Body of pancreas (tissue), 4 donors: ENCODE measurements around the gene ADRA2C. TPM values are rescaled to one million over a fixed set of nuclear protein-coding genes. Genes with fewer than 3 reads are reported as not detected.

Experiments used
- ATAC-seq: fragments of 150-250 bp; one replicate; pipeline ENCODE4 v1.9.1; 2016
- DNase-seq, 4 donors: peaks; one replicate each; pipeline ENCODE4 v3.0.0-alpha.2; 2019
- H3K27ac ChIP-seq, 4 donors: fragments of 200-600 bp; sonication (generic); 1 replicate in 3 of 4; 2 replicates in 1 of 4; pipeline versions ENCODE4 v1.5.1 to v1.6.1; 2016 to 2019; ENCODE audit warnings: mild to moderate bottlenecking in 1 of 4, mixed read lengths in 1 of 4, moderate library complexity in 1 of 4
- H3K27me3 ChIP-seq, 2 donors: fragments of 200-600 bp; sonication (generic); one replicate each; pipeline ENCODE4 v1.6.0; 2016; ENCODE audit warnings: mild to moderate bottlenecking in 1 of 2
- H3K36me3 ChIP-seq, 2 donors: fragments of 200-600 bp; sonication (generic); replicated peaks in 1 of 2; 2 replicates each; pipeline ENCODE4 v1.5.1; 2016; ENCODE audit warnings: low read depth in 2 of 2; ENCODE audit not compliant: insufficient read depth in 1 of 2
- H3K4me1 ChIP-seq: fragments of 200-600 bp; sonication (generic); one replicate; pipeline ENCODE4 v1.6.0; 2016
- H3K4me3 ChIP-seq, 2 donors: fragments of 200-600 bp; sonication (generic); 1 replicate in 1 of 2; 2 replicates in 1 of 2; pipeline ENCODE4 v1.5.1; 2016 to 2019
- H3K9me3 ChIP-seq, 3 donors: fragments of 200-600 bp; sonication (generic); 1 replicate in 2 of 3; 2 replicates in 1 of 3; pipeline ENCODE4 v1.5.1; 2016
- POLR2A ChIP-seq, 3 donors: fragments of 450-650 bp; IDR thresholded peaks; one replicate each; pipeline ENCODE4 v1.6.1; 2016; ENCODE audit warnings: antibody characterized with exemption in 3 of 3, mild to moderate bottlenecking in 2 of 3
- WGBS, 2 donors: methylation state at CpG; one replicate each; pipeline ENCODE4 v1.1.5; 2017; 5-methylcytosine and 5-hydroxymethylcytosine counted together
- intact Hi-C: fragments of 100-400 bp; cut with DNase I; formaldehyde crosslinking; loops from one replicate; pipeline ENCODE4 v1.15.1; 2023
- total RNA-seq, 2 donors: library from RNA; depleted of rRNA; stranded (reverse); fragments of >200 nt; gene quantifications; one replicate each; pipeline ENCODE4 v1.1.0, GENCODE V29; 2016
- TF ChIP-seq, protein P1 (sequence below), 7 experiments: fragments of 450-650 bp in 4 of 7; fragments of 200-600 bp in 3 of 7; sonication (generic) in 3 of 7; IDR thresholded peaks; one replicate each; pipeline ENCODE4 v1.5.1; 2016 to 2019; ENCODE audit warnings: antibody characterized with exemption in 7 of 7

ADRA2C gene
- total RNA-seq, 2 donors from 2014 or later: 6.7 to 10.5 TPM

GRCh38 chr4:3780347-3781171, 14.4 kb downstream of the ADRA2C start:
- ATAC-seq (peak; percentile 61), DNase-seq (peak; percentile 21 to 58 (median 50))
- peaks cover 0 to 12% of the 10 kb centered on the region in 2 donors for H3K27me3 ChIP-seq

GRCh38 chr4:3781193-3781886, 15.2 kb downstream of the ADRA2C start:
- no peak for TF ChIP-seq POLR2A (IDR thresholded peaks at IDR 0.05)
- WGBS, 2 donors: 70 to 75% methylated on average over 16 to 19 of the region's 19 CpGs
- DNase-seq: no peak
- no peak for ATAC-seq
- peaks cover 52% of the 10 kb centered on the region for H3K4me1 ChIP-seq
- peaks cover 0 to 12% of the 10 kb centered on the region in 2 donors for H3K27me3 ChIP-seq
- no peaks in the 10 kb centered on the region for H3K9me3 ChIP-seq
- H3K27ac ChIP-seq: no peak overlapping the region
- no peak overlapping the region for H3K4me3 ChIP-seq
- H3K36me3 ChIP-seq: no peaks in the 10 kb centered on the region
- intact Hi-C loops: no loop called here

More at GRCh38 chr4:3780347-3781171, 14.4 kb downstream of the ADRA2C start:
- no peak overlapping the region for H3K4me3 ChIP-seq
- H3K9me3 ChIP-seq: no peaks in the 10 kb centered on the region
- H3K27ac ChIP-seq: peak overlapping the region in 1 of 4 donors; percentile 38
- WGBS, 2 donors: 44 to 67% methylated on average over 9 to 21 of the region's 21 CpGs
- no peaks in the 10 kb centered on the region for H3K36me3 ChIP-seq
- TF ChIP-seq, protein P1, sequence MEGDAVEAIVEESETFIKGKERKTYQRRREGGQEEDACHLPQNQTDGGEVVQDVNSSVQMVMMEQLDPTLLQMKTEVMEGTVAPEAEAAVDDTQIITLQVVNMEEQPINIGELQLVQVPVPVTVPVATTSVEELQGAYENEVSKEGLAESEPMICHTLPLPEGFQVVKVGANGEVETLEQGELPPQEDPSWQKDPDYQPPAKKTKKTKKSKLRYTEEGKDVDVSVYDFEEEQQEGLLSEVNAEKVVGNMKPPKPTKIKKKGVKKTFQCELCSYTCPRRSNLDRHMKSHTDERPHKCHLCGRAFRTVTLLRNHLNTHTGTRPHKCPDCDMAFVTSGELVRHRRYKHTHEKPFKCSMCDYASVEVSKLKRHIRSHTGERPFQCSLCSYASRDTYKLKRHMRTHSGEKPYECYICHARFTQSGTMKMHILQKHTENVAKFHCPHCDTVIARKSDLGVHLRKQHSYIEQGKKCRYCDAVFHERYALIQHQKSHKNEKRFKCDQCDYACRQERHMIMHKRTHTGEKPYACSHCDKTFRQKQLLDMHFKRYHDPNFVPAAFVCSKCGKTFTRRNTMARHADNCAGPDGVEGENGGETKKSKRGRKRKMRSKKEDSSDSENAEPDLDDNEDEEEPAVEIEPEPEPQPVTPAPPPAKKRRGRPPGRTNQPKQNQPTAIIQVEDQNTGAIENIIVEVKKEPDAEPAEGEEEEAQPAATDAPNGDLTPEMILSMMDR (IDR thresholded peaks at IDR 0.05): no peak
- TF ChIP-seq POLR2A (IDR thresholded peaks at IDR 0.05): no peak
- intact Hi-C loops: no loop called here
- H3K4me1 ChIP-seq: peaks cover 44% of the 10 kb centered on the region

- Histone ChIP-seq H3K4me3 (no peak overlapping the region), H3K27me3 (peaks cover 0 to 12% of the 10 kb centered on the region in 2 donors), H3K4me1 (peaks cover 56% of the 10 kb centered on the region), H3K36me3 (no peaks in the 10 kb centered on the region), H3K9me3 (no peaks in the 10 kb centered on the region), H3K27ac (no peak overlapping the region)
- intact Hi-C loops: no loop called here
- no peak for TF ChIP-seq POLR2A (IDR thresholded peaks at IDR 0.05)
- TF ChIP-seq, protein P1 (IDR thresholded peaks at IDR 0.05): no peak
- DNase-seq (no peak), ATAC-seq (no peak)
- WGBS, 2 donors: 69 to 81% methylated on average over 18 to 20 of the region's 25 CpGs
These were observed 16.1 kb downstream of the ADRA2C start for GRCh38 chr4:3781997-3782930.

DNA sequence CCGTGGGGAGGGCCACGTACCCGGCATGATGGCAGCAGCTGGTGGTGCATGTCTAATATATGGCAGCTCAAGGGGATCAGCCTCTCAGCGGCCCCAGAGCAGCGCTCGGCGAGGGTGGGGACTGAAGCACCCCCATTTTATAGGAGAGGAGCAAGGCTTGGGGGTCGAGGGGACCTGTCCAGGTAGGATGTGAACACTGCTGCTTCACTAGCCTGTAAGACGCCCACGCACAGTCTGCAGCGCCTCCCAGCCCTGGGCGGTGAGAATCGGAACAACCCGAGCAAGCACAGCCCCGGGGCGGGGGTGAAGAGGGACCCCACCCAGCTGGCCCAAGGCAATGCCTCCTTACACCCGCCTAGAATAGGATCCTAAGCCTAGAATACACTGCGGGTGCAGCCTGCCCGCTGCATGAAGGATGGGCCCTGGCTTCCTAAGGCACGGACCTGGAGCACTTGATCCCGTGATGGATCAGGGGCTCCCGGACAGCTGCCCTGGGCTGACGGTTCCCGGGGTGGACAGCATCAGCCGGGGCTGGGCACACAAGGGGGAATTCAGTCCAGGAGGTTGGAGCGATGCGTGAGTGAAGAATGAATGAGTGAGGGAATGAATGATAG, 17.6 kb downstream of the ADRA2C start:
- H3K27me3 ChIP-seq: peaks cover 0 to 12% of the 10 kb centered on the region in 2 donors
- H3K36me3 ChIP-seq: no peaks in the 10 kb centered on the region

More for the DNA sequence above, 17.6 kb downstream of the ADRA2C start:
- intact Hi-C loops: no loop called here
- 16 to 21% methylated on average over 15 to 27 of the region's 27 CpGs for WGBS, 2 donors
- Histone ChIP-seq H3K4me3 (no peak overlapping the region), H3K4me1 (peaks cover 56% of the 10 kb centered on the region), H3K9me3 (no peaks in the 10 kb centered on the region), H3K27ac (peak overlapping the region in 3 of 4 donors; percentile 21 to 74 (median 32))
- TF ChIP-seq, protein P1 (IDR thresholded peaks at IDR 0.05): peak in 6 of 7 experiments; percentile 10 to 49 (median 36)
- TF ChIP-seq POLR2A (IDR thresholded peaks at IDR 0.05): no peak
- ATAC-seq: peak; percentile 39
- DNase-seq: peak in 3 of 4 donors; percentile 24 to 41 (median 33)
